Measurements from ENCODE around the gene PRKCH. TPM values are rescaled to one million over a fixed set of nuclear protein-coding genes. Genes with fewer than 3 reads are reported as not detected.

Gene PRKCH
- total RNA-seq, 1 donor from 2014 or later = 14.5 TPM

- DNase-seq = no peak
- intact Hi-C loops (cut with DNase I) = no loop called here
- ATAC-seq (ENCODE audit: poor library complexity) = no peak
Observed at GRCh38 chr14:61555056-61555838, 233.9 kb downstream of the PRKCH start.

GRCh38 chr14:61556455-61556854 is 235.1 kb downstream of the PRKCH start:
- ATAC-seq (ENCODE audit: poor library complexity) = no peak
- no peak for DNase-seq
- intact Hi-C loops (cut with DNase I) = no loop called here

GRCh38 chr14:61557262-61557661 is 235.9 kb downstream of the PRKCH start:
- DNase-seq = no peak
- no peak for ATAC-seq (ENCODE audit: poor library complexity)
- intact Hi-C loops (cut with DNase I) = no loop called here

- ATAC-seq (ENCODE audit: poor library complexity) (no peak), DNase-seq (no peak)
- intact Hi-C loops (cut with DNase I) = no loop called here
Observed at GRCh38 chr14:61557854-61558253, 236.5 kb downstream of the PRKCH start.

- ATAC-seq (ENCODE audit: poor library complexity) = no peak
- no peak for DNase-seq
- intact Hi-C loops (cut with DNase I) = no loop called here
Observed at GRCh38 chr14:61558271-61558670, 236.9 kb downstream of the PRKCH start.

GRCh38 chr14:61559641-61560201 is 238.3 kb downstream of the PRKCH start:
- ATAC-seq (ENCODE audit: poor library complexity) = peak; percentile 34
- DNase-seq = no peak
- intact Hi-C loops (cut with DNase I) = no loop called here

- intact Hi-C loops (cut with DNase I) = no loop called here
- ATAC-seq (ENCODE audit: poor library complexity) (peak; percentile 44), DNase-seq (no peak)
Observed at GRCh38 chr14:61560323-61560722, 238.9 kb downstream of the PRKCH start.

GRCh38 chr14:61561104-61561503 is 239.7 kb downstream of the PRKCH start:
- ATAC-seq (ENCODE audit: poor library complexity) (peak; percentile 19), DNase-seq (no peak)
- intact Hi-C loops (cut with DNase I) = no loop called here

GRCh38 chr14:61561657-61562276 is 240.4 kb downstream of the PRKCH start:
- DNase-seq = peak; percentile 57
- ATAC-seq (ENCODE audit: poor library complexity) = peak; percentile 55
- intact Hi-C loops (cut with DNase I) = no loop called here

GRCh38 chr14:61562321-61563161 is 241.2 kb downstream of the PRKCH start:
- intact Hi-C loops (cut with DNase I) = no loop called here
- no peak for DNase-seq
- ATAC-seq (ENCODE audit: poor library complexity) = no peak

GRCh38 chr14:61563162-61563511 is 241.8 kb downstream of the PRKCH start:
- intact Hi-C loops (cut with DNase I) = no loop called here
- ATAC-seq (ENCODE audit: poor library complexity) = no peak
- DNase-seq = no peak

- DNase-seq (no peak), ATAC-seq (ENCODE audit: poor library complexity) (no peak)
- intact Hi-C loops (cut with DNase I) = no loop called here
Observed at GRCh38 chr14:61563880-61564617, 242.7 kb downstream of the PRKCH start.

- DNase-seq (no peak), ATAC-seq (ENCODE audit: poor library complexity) (no peak)
- intact Hi-C loops (cut with DNase I) = no loop called here
Observed at GRCh38 chr14:61564618-61565091, 243.3 kb downstream of the PRKCH start.

GRCh38 chr14:61565181-61565580 is 243.8 kb downstream of the PRKCH start:
- ATAC-seq (ENCODE audit: poor library complexity) = no peak
- DNase-seq = no peak
- intact Hi-C loops (cut with DNase I) = no loop called here

- intact Hi-C loops (cut with DNase I) = no loop called here
- ATAC-seq (ENCODE audit: poor library complexity) (no peak), DNase-seq (no peak)
Observed at GRCh38 chr14:61565836-61566536, 244.6 kb downstream of the PRKCH start.

- intact Hi-C loops (cut with DNase I) = no loop called here
- DNase-seq (no peak), ATAC-seq (ENCODE audit: poor library complexity) (no peak)
Observed at GRCh38 chr14:61566537-61567225, 245.3 kb downstream of the PRKCH start.

- intact Hi-C loops (cut with DNase I) = no loop called here
- peak; percentile 9 for ATAC-seq (ENCODE audit: poor library complexity)
- no peak for DNase-seq
Observed at GRCh38 chr14:61567838-61568571, 246.6 kb downstream of the PRKCH start.
